Superior temporal gyrus (tissue), 1 donor: ENCODE measurements around the gene KAZN.

Experiments
- DNase-seq: peaks from one replicate; pipeline ENCODE4 v3.0.0-alpha.2; 2016; ENCODE audit errors: extremely low spot score

The KAZN gene

GRCh38 chr1:14977338-14977931 is 378.9 kb downstream of the KAZN start:
- no peak for DNase-seq

DNA sequence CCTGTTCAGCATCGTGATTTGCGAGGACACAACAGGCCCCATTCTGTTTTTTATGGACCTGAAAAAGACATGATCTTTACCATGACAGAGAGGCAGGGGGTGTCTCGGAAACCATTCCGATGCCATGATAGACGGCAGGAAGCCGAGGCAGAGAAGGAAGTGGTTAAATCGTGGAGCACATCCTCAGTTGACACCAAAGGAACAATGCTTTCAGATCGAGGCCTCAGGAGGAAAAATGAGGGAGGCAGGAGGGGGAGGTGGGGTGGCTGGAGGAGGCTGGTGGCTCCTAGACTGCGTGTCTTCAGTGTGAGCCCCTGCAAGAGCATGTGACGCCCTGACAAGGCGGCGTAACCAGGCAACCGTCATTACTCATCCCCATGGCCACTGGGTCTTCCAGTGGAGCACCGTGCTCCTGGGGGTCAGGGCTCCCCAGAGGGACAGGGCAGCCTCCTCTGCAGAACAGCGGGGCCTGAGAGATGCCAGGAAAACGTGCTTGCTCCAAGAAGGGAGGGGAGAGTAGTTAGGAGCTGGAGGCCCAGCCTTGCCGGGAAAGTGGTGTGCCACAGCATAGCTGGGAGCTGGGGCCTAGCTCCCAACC is 382.2 kb downstream of the KAZN start:
- DNase-seq = no peak

- no peak for DNase-seq
These were observed 383.5 kb downstream of the KAZN start for GRCh38 chr1:14982029-14982428.

DNA sequence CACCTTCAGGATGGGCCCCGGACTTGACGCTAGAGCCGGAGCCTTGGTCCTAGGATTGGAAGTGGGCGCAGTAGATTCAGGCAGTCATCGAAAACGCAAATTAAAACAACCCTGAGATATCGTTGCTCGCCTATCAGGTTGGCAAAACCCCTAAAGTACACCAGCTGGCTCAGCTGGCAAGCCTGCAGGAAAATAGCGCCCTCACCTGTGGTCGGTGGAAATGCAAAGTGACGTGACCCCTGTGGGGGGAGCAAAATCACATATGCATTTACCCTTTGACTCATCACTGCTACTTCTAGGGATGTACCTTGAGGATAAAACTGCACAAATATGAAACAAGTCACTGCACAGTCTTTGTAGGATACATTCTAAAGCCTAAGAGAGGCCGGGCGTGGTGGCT is 384.8 kb downstream of the KAZN start:
- no peak for DNase-seq

- no peak for DNase-seq
These were observed 387.7 kb downstream of the KAZN start for GRCh38 chr1:14986168-14986567.

GRCh38 chr1:14987829-14988603 is 389.5 kb downstream of the KAZN start:
- no peak for DNase-seq

DNA sequence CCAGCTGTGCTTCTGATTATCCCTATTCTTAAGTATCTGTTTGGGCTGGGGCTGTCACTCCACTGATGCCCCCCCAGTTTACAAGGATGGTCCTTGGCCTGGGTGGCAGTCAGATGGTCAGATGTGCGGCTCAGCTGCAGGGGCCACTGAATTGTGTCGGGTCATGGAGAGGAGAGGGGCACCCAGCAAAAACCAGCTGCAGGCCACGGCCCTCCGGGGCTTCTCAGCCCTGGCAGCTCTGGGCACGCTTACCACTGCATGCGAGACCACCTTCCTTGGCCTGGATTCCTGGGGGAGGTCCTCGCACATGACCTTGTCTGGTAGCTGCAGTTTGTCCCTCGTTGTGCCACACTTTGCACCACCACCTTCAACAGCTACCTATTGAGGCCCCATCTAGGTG is 390.2 kb downstream of the KAZN start:
- no peak for DNase-seq

- DNase-seq = no peak
These were observed 391.6 kb downstream of the KAZN start for GRCh38 chr1:14989931-14990728.

DNA sequence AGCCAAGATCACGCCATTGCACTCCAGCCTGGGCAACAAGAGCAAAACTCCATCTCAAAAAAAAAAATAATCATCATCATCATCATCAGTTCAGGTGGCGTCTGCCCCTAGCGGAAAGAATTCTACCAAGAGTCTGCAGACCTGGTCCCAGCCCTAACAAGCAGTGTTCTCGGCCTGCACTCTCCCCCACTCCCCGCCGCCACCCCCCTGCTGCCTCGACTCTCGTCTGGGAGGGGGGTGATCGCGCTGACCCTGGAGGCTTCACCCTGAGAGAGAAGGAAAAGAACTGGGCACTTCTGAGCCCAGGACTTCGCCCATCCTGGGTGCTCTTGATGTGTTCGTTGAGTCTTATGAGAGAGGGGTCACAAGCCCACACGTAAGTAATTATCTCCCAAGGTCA is 394.9 kb downstream of the KAZN start:
- no peak for DNase-seq

DNA sequence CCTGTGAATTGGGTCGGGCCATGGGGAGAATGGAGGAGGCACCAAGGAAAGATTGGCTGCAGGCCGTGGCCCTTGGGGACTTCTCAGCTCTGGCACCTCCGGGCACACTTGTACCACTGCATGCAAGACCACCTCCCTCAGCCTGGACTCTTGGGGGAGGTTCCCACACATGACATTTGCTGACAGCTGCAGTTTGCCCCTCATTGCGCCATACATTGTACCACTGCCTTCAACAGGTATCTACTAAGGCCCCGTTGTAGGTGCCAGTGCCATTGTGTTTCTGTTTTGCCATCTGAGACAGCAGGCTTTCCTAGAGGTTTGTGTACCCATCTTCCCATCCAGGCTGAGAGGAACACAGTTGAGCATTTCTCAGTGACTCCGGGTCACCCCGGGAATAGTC is 395.7 kb downstream of the KAZN start:
- DNase-seq = no peak

DNA sequence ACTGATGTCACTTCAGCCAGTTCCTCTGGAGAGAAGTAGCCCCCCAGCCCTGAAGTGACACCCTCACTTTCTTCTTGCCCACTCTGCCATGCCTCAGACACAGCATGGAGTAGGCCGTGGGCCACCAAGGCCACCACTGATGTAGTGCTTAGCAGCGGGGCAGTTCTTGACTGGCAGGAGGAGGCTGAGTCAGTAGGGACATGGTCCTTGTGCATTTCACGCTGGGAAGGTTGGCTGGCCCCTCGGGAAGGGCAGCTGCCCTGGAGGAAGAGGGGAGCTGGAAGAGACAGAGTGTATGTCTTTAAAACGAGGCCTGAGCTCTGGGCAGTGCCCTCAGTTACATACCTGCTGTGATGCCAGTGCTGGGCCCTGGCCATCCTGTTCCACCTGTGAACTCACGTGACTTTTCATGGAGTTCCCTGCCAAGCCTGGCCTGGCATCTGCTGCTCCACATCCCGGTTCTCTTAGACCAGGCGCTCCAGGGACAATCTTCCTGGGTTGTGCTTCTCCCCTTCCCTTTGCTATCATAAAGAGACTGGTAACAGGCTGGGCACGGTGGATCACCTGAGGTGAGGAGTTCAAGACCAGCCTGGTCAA is 396.5 kb downstream of the KAZN start:
- DNase-seq = no peak

GRCh38 chr1:14996133-14997050 is 397.9 kb downstream of the KAZN start:
- no peak for DNase-seq

DNA sequence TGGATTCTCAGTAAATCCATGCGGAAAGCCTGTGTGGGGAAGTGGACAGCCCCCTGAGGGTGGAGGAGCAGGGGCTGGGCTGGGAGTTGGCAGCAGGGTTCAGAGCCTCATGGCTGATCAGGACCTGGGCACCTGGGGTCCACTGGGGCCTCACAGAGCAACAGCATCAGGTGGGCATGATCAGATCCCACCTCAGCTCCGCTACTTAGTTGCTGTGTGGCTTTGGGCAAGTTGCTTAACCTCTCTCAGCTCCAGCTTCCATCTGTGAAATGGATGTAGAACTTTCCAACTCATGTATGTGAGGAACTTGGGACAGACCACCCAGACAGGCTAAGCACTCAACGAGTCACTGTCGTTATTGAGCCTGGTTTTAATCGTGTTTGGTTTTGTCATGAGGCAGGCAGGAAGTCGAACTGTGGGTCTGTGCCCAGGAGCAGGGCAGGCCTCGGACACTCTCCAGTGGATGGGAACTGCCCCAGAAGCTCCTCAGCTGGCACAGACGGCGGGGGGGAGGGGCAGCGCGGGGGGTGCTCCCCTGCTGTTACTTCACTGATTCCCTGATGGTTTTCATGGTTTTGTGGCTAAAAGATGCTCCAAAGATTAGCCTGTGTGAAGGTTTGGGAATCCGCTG is 399.3 kb downstream of the KAZN start:
- no peak for DNase-seq

GRCh38 chr1:14999441-14999840 is 401.0 kb downstream of the KAZN start:
- DNase-seq = no peak

DNA sequence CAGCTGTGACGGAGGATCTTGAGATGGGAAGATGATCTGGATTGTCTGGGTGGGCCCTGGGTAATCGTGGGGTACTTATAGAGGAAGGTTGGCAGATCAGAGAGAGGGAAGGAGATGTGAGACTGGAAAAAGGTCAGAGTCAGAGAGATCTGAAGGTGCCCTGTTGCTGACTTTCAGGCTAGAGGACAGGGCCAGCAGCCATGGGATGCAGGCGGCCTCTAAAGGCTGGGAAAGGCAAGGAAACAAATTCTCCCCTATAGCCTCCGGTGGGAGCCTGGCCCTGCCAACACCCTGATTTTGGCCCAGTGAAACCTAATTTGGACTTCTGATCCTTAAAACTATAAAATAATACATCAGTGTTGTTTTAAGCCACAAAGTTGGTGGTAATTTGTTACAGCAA is 401.5 kb downstream of the KAZN start:
- DNase-seq = no peak

- DNase-seq = no peak
These were observed 402.2 kb downstream of the KAZN start for GRCh38 chr1:15000671-15001070.

DNA sequence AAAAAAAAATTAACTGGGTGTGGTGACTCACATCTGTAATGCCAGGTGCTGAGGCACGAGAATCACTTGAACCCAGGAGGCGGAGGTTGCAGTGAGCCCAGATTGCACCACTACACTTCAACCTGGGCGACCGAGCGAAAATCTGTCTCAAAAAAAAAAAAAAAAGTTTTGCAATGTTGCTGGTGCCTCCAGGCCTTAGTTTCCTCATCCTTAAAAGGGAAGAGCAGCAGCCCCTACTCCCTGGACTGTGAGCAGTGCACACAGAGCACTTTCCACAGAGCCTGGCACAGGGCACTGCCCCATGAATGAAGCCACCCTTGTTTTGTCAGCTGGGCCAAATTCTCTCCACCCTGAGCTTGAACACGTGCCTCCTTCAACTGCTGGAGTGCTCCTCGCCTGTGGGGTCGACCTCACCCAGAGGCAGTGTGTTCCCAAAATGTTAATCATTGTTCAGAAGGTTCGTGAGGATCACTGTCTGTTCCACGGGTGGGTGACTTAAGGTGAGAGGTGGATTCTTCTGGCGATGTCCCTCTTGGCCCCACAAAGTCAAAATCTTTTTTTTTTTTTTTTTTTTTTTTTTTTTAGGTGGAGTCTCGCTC is 402.9 kb downstream of the KAZN start:
- no peak for DNase-seq

- no peak for DNase-seq
These were observed 403.8 kb downstream of the KAZN start for GRCh38 chr1:15002325-15002724.

- no peak for DNase-seq
These were observed 405.9 kb downstream of the KAZN start for GRCh38 chr1:15004396-15004795.

DNA sequence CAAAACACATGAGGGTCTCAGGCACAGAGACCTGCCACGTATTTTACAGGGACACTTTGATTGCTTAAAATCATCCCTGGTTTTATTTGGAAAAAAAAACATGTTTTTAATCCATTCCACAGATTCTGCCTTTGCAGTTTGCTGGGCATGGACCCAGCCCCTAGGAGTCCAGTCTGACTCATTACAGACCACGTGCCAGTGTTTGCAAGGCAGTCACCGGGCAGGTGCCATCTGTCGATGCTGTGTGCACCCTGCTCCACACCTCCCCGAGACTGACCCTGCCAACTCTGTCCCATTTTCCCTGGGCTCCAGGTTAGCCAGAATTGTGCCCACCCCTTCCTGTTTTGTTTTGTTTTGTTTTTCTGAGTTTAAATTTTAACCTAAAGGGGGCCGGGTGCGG is 406.6 kb downstream of the KAZN start:
- DNase-seq = no peak
